Heart left ventricle (tissue), 16 donors: ENCODE measurements around the gene FOXA2. TPM values are rescaled to one million over a fixed set of nuclear protein-coding genes. Genes with fewer than 3 reads are reported as not detected.

Source experiments
- ATAC-seq, 4 donors: fragments of 200-7000 bp; cut with Tn5 transposase; one replicate each; pipeline ENCODE4 v1.9.1; 2020 to 2022; ENCODE audit warnings: moderate library complexity in 4 of 4, mild to moderate bottlenecking in 3 of 4, moderate number of reproducible peaks in 1 of 4
- DNase-seq, 5 donors: peaks; one replicate each; pipeline ENCODE4 v3.0.0-alpha.2; 2020
- H3K27ac ChIP-seq, 12 donors: fragments of 200-600 bp; sonication (generic) in 4 of 12; one replicate each; pipeline versions ENCODE4 v1.5.0 to v1.8.0; 2016 to 2022; ENCODE audit warnings: mild to moderate bottlenecking in 2 of 12
- H3K27me3 ChIP-seq, 9 donors: fragments of 200-600 bp; sonication (generic) in 2 of 9; one replicate each; pipeline versions ENCODE4 v1.5.1 to v1.8.0; 2016 to 2022; ENCODE audit warnings: mild to moderate bottlenecking in 3 of 9
- H3K36me3 ChIP-seq, 9 donors: fragments of 200-600 bp; sonication (generic) in 2 of 9; one replicate each; pipeline versions ENCODE4 v1.5.0 to v1.8.0; 2018 to 2022; ENCODE audit warnings: mild to moderate bottlenecking in 2 of 9
- H3K4me1 ChIP-seq, 12 donors: fragments of 200-600 bp; sonication (generic) in 4 of 12; one replicate each; pipeline versions ENCODE4 v1.5.0 to v1.8.0; 2016 to 2022; ENCODE audit warnings: mild to moderate bottlenecking in 3 of 12
- H3K4me3 ChIP-seq, 12 donors: fragments of 200-600 bp; sonication (generic) in 4 of 12; one replicate each; pipeline versions ENCODE4 v1.5.0 to v1.8.0; 2017 to 2022; ENCODE audit warnings: mild to moderate bottlenecking in 9 of 12, moderate library complexity in 4 of 12
- H3K9me3 ChIP-seq, 12 donors: fragments of 200-600 bp; sonication (generic) in 4 of 12; one replicate each; pipeline versions ENCODE4 v1.5.0 to v1.8.0; 2016 to 2022; ENCODE audit warnings: mild to moderate bottlenecking in 1 of 12
- POLR2A ChIP-seq, 2 donors: fragments of 450-650 bp; IDR thresholded peaks; one replicate each; pipeline ENCODE4 v1.6.1; 2017; ENCODE audit warnings: antibody characterized with exemption in 2 of 2, mild to moderate bottlenecking in 2 of 2, moderate library complexity in 2 of 2
- WGBS, 4 donors: extraction: QIAGEN DNeasy Blood & Tissue Kit in 2 of 4; methylation state at CpG; one replicate each; pipeline versions ENCODE4 v1.1.5 to v1.1.7; 2013 to 2018; 5-methylcytosine and 5-hydroxymethylcytosine counted together
- intact Hi-C, 10 donors: fragments of 100-400 bp; cut with DNase I; formaldehyde crosslinking; loops; one replicate each; pipeline versions ENCODE4 v1.11.1 to v1.14.2; 2022
- polyA plus RNA-seq, 2 donors: library from polyadenylated mRNA; stranded (reverse); fragments of 200-250 nt; gene quantifications; one replicate each; pipeline ENCODE4 v1.2.3, GENCODE V29; 2013
- total RNA-seq, 9 donors: library from RNA; depleted of rRNA in 2 of 9; stranded (reverse); fragments of >200 nt in 2 of 9; fragmentation: NEBNext Ultra II Directional in 3 of 9; extraction: Animal tissue kit (Norgen Biotek cat#: 25700) in 3 of 9; gene quantifications; one replicate each; pipeline versions ENCODE4 v1.1.0 to v1.2.4, GENCODE V29; 2016 to 2023
- TF ChIP-seq, protein P1 (sequence below), 12 donors: fragments of 200-600 bp; sonication (generic) in 4 of 12; IDR thresholded peaks; one replicate each; pipeline versions ENCODE4 v1.5.0 to v1.8.0; 2018 to 2022; ENCODE audit warnings: antibody characterized with exemption in 12 of 12, mild to moderate bottlenecking in 5 of 12
- donor health status: ischemic (EF 13 %, LVEDD 7.1; RV severe dilation, severe dysfunction).
- donor health status: healthy with polysubstance abuse.
- donor health status: DM: no; HTN: yes; CAD: no.
- donor health status: DM: no; HTN: no; CAD: no.
- donor health status: ischemic (EF 25% LVEDD 6.9; RV normal size, moderate dysfunction).
- donor health status: ischemic (EF 25% LVEDD 5.7; RV mildly dilated, moderate dysfunction).
- donor health status: healthy.
- donor health status: DM: yes; HTN: yes; CAD: no.
- donor health status: ischemic (EF 35%, LVEDD 5.7; RV mildly dilated, moderate dysfunction).
- donor health status: nonischemic (EF 11% LVEDD 7.7; RV severe dilation, severe dysfunction).
- donor health status: DM: yes; HTN: yes; CAD: no.
- donor health status: PGD.
- donor health status: ischemic (EF 29% LVEDD 5.4; RV normal size, mild dysfunction).
- donor health status: nonischemic (EF 23%, LVEDD 6.1; RV moderate dilation, normal function).

FOXA2 gene
- total and polyA plus RNA-seq, 11 donors = not detected

DNA sequence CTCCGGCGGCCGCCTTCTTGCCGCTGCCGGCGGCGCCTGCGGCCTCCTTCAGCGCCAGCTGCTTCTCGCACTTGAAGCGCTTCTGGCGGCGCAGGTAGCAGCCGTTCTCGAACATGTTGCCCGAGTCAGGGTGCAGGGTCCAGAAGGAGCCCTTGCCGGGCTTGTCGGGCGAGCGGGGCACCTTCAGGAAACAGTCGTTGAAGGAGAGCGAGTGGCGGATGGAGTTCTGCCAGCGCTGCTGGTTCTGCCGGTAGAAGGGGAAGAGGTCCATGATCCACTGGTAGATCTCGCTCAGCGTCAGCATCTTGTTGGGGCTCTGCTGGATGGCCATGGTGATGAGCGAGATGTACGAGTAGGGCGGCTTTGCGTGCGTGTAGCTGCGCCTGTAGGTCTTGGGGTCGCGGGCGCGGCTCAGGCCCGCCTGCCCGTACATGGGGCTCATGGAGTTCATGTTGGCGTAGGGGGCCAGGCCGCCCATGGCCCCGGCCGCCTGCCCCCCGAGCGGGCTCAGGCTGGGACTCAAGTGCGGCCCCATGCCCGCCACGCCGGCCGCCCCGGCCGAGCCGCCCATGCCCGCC, 1.9 kb downstream of the FOXA2 start:
- H3K27me3 ChIP-seq = peaks cover 87 to 100% (median 97%) of the 10 kb centered on the region in 9 donors
- no peak for DNase-seq
- no peaks in the 10 kb centered on the region for H3K9me3 ChIP-seq
- peaks cover 0 to 65% (median 7%) of the 10 kb centered on the region in 12 donors for H3K4me1 ChIP-seq
- 3 to 4% (median 4%) methylated on average over 34 to 54 of the region's 54 CpGs for WGBS, 4 donors
- H3K36me3 ChIP-seq = no peaks in the 10 kb centered on the region
- no peak for TF ChIP-seq POLR2A (IDR thresholded peaks at IDR 0.05)
- TF ChIP-seq, protein P1, sequence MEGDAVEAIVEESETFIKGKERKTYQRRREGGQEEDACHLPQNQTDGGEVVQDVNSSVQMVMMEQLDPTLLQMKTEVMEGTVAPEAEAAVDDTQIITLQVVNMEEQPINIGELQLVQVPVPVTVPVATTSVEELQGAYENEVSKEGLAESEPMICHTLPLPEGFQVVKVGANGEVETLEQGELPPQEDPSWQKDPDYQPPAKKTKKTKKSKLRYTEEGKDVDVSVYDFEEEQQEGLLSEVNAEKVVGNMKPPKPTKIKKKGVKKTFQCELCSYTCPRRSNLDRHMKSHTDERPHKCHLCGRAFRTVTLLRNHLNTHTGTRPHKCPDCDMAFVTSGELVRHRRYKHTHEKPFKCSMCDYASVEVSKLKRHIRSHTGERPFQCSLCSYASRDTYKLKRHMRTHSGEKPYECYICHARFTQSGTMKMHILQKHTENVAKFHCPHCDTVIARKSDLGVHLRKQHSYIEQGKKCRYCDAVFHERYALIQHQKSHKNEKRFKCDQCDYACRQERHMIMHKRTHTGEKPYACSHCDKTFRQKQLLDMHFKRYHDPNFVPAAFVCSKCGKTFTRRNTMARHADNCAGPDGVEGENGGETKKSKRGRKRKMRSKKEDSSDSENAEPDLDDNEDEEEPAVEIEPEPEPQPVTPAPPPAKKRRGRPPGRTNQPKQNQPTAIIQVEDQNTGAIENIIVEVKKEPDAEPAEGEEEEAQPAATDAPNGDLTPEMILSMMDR (IDR thresholded peaks at IDR 0.05) = no peak
- ATAC-seq = no peak
- H3K4me3 ChIP-seq = peak overlapping the region in 2 of 12 donors; percentile 5 to 15
- intact Hi-C loops = loop anchor here in 1 of 10 donors (10.0 kb wide), 1 partner anchor 238 kb away; no protein-coding TSS in a partner anchor
- no peak overlapping the region for H3K27ac ChIP-seq

DNA sequence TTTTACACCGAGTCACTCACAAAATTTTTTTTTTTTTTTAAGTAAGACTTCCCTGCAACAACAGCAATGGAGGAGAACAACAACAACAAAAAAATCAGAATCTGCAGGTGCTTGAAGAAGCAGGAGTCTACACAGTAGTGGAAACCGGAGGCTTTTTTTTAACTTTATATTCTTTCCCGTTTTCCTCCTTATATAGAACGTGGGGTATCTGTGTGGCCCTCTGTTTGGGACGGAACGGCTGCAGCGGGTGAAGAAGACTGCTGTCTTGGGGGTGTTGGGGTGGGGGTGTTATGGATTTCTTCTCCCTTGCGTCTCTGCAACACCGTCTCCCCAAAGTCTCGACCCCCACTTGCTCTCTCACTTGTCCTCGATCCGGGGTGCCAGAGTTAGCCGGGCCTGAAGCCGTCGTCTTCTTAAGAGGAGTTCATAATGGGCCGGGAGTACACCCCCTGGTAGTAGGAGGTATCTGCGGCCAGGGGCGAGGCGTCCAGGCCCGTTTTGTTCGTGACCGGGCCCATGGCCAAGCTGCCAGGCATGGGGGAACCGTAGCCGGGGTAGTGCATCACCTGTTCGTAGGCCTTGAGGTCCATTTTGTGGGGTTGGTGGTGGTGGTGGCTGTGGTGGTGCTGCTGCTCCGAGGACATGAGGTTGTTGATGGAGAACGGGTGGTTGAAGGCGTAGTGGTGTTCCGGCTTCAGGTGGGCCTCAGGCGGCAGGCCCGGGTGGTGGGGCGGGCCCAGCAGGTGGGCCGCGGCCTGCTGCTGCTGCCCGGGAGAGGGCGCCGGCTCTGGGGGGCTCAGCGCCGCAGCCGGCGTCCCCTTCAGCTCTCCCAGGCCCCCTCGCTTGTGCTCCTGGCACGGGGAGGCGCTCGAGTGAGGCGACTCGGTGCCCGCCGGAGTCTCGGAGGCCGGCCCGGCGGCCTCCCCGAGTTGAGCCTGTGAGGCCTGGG, 2.7 kb downstream of the FOXA2 start:
- H3K4me3 ChIP-seq = no peak overlapping the region
- ATAC-seq (no peak), DNase-seq (no peak)
- peaks cover 83 to 100% (median 97%) of the 10 kb centered on the region in 9 donors for H3K27me3 ChIP-seq
- no peaks in the 10 kb centered on the region for H3K9me3 ChIP-seq
- WGBS, 4 donors = 6 to 10% (median 7%) methylated on average over 37 to 54 of the region's 54 CpGs
- H3K27ac ChIP-seq = no peak overlapping the region
- no peaks in the 10 kb centered on the region for H3K36me3 ChIP-seq
- TF ChIP-seq, protein P1 (IDR thresholded peaks at IDR 0.05) = no peak
- no peak for TF ChIP-seq POLR2A (IDR thresholded peaks at IDR 0.05)
- H3K4me1 ChIP-seq = peaks cover 0 to 64% (median 7%) of the 10 kb centered on the region in 12 donors
- intact Hi-C loops = loop anchor here in 1 of 10 donors (10.0 kb wide), 1 partner anchor 237 kb away; no protein-coding TSS in a partner anchor

DNA sequence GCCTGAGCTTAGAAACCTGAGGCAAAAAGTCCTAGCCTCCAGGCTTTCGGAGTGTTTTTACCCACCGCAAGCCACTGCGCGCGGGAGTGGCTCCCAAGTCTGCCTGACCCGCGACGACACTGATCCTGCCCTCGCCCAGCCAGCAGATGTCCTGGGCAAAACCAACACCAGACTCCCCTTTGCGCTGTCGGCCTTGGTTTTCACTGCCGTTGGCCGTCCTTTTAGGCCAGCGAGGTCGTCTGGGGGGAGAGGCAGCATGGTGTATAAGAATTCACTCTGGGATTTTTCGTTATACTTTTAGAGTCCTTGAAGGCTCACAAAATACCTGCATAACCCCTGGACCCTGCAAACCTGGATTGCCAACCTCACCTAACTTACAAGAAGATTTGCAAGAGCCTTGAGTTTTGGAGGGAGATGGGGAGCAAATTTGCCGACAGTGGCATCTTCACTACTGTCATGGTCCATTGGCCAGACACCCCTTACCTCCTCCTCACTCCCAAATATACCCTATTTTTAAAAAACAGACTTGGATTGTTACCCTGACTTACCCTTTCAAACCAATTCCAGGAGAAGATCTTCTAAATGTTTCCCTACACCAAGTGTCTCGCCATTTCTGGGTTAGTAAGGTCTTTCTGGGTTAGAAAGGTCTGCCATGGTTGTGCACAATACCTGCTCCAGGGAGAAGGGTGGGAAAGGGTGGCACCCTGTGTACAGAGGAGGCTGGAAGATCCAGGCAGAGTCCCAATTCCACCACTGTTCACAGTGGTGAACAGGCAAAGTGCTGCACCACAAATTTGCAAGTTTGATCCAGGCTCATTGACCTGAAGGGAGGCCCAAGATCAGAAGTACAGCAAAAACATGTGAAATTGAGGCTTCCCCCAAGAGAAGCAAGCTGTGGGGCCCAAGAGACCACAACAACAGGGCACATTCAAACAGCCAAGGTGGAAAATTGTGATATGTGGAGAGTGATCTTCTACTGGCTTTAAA, 4.4 kb downstream of the FOXA2 start:
- Histone ChIP-seq H3K4me1 (peaks cover 0 to 54% (median 7%) of the 10 kb centered on the region in 12 donors), H3K36me3 (no peaks in the 10 kb centered on the region), H3K27ac (no peak overlapping the region), H3K27me3 (peaks cover 80 to 100% (median 97%) of the 10 kb centered on the region in 9 donors), H3K4me3 (no peak overlapping the region), H3K9me3 (no peaks in the 10 kb centered on the region)
- no peak for DNase-seq
- no peak for TF ChIP-seq POLR2A (IDR thresholded peaks at IDR 0.05)
- TF ChIP-seq, protein P1 (IDR thresholded peaks at IDR 0.05) = no peak
- WGBS, 4 donors = 4 to 7% (median 6%) methylated on average over 16 to 18 of the region's 18 CpGs
- intact Hi-C loops = loop anchor here in 1 of 10 donors (10.0 kb wide), 1 partner anchor 235 kb away; no protein-coding TSS in a partner anchor
- ATAC-seq = no peak
